NCI-H748 treated with DMSO at 0.1 percent for 48 hours (cell line): ENCODE results near the gene NOS3.
A peak's percentile ranks its signal among the peaks of the same experiment; 100 is the strongest.
"Not testable (repeated sequence)": the region's sequence is repeated elsewhere in the genome, so short reads cannot be mapped to it uniquely, and the experiment has no call there.

Source experiments
- DNase-seq: peaks from one replicate; lab custom pipeline; 2025; lab: John Stamatoyannopoulos, UW

NOS3 gene

GRCh38 chr7:151017370-151017952 is 26.6 kb downstream of the NOS3 start:
- DNase-seq: no peak

- no peak for DNase-seq
Observed at GRCh38 chr7:151017953-151018420, 27.2 kb downstream of the NOS3 start.

GRCh38 chr7:151018421-151019129 is 27.8 kb downstream of the NOS3 start:
- no peak for DNase-seq

- DNase-seq: no peak
Observed at GRCh38 chr7:151019130-151019447, 28.3 kb downstream of the NOS3 start.

GRCh38 chr7:151020231-151020630 is 29.4 kb downstream of the NOS3 start:
- DNase-seq: no peak

- DNase-seq: no peak
Observed at GRCh38 chr7:151023232-151023631, 32.4 kb downstream of the NOS3 start.

GRCh38 chr7:151024435-151025056 is 33.7 kb downstream of the NOS3 start, which contains the start of gene ATG9B:
Gene ATG9B (minus strand): TSS chr7:151024494. CDS start chr7:151024423, 71 bp downstream.
- no peak for DNase-seq

GRCh38 chr7:151025924-151026671 is 35.3 kb downstream of the NOS3 start:
- DNase-seq: no peak

- DNase-seq: not testable (repeated sequence)
Observed at GRCh38 chr7:151026771-151027727, 36.2 kb downstream of the NOS3 start.

- not testable (repeated sequence) for DNase-seq
Observed at GRCh38 chr7:151027728-151028130, 36.9 kb downstream of the NOS3 start.

- DNase-seq: peak; percentile 96
Observed at GRCh38 chr7:151028131-151028947, 37.5 kb downstream of the NOS3 start, which contains the start of gene ABCB8. Gene ABCB8 (plus strand): TSS chr7:151028450. CDS start chr7:151028516, 66 bp downstream.

GRCh38 chr7:151028948-151029501 is 38.2 kb downstream of the NOS3 start:
- no peak for DNase-seq

- no peak for DNase-seq
Observed at GRCh38 chr7:151031011-151031410, 40.2 kb downstream of the NOS3 start.

- DNase-seq: no peak
Observed at GRCh38 chr7:151032936-151033863, 42.4 kb downstream of the NOS3 start.

GRCh38 chr7:151033864-151034249 is 43.0 kb downstream of the NOS3 start:
- no peak for DNase-seq

- DNase-seq: no peak
Observed at GRCh38 chr7:151034312-151035025, 43.7 kb downstream of the NOS3 start.

GRCh38 chr7:151035026-151035717 is 44.4 kb downstream of the NOS3 start:
- DNase-seq: no peak

- no peak for DNase-seq
Observed at GRCh38 chr7:151035902-151036301, 45.1 kb downstream of the NOS3 start.
